Raji (cell line): ENCODE results near the gene MT1A.

ENCODE experiments used
- POLR2A ChIP-seq: IDR thresholded peaks from 2 replicates; pipeline ENCODE4 v1.6.1; 2011; ENCODE audit warnings: low read depth, low read length, control low read depth; ENCODE audit not compliant: insufficient read depth

MT1A gene

GRCh38 chr16:56658327-56658875, 19.9 kb downstream of the MT1A start:
- no peak for TF ChIP-seq POLR2A

GRCh38 chr16:56662357-56663354, 24.2 kb downstream of the MT1A start:
- no peak for TF ChIP-seq POLR2A

- no peak for TF ChIP-seq POLR2A
Observed at GRCh38 chr16:56664506-56664905, 26.0 kb downstream of the MT1A start.

- TF ChIP-seq POLR2A = no peak
Observed at GRCh38 chr16:56667581-56668571, 29.4 kb downstream of the MT1A start, which contains the start of gene MT1G. Gene MT1G (minus strand): TSS chr16:56668065. CDS start chr16:56667993, 72 bp downstream.

- no peak for TF ChIP-seq POLR2A
Observed at GRCh38 chr16:56669005-56669839, 30.8 kb downstream of the MT1A start, which contains the start of gene MT1H. Gene MT1H (plus strand): TSS chr16:56669814. CDS start chr16:56669885, 71 bp downstream.

GRCh38 chr16:56669840-56670619, 31.6 kb downstream of the MT1A start:
- no peak for TF ChIP-seq POLR2A

GRCh38 chr16:56670620-56670934, 32.1 kb downstream of the MT1A start:
- TF ChIP-seq POLR2A = no peak

- no peak for TF ChIP-seq POLR2A
Observed at GRCh38 chr16:56672761-56673536, 34.5 kb downstream of the MT1A start.

GRCh38 chr16:56673921-56674320, 35.5 kb downstream of the MT1A start:
- no peak for TF ChIP-seq POLR2A

GRCh38 chr16:56675685-56676210, 37.3 kb downstream of the MT1A start:
- no peak for TF ChIP-seq POLR2A

- TF ChIP-seq POLR2A = no peak
Observed at GRCh38 chr16:56677474-56677873, 39.0 kb downstream of the MT1A start.

GRCh38 chr16:56679078-56679730, 40.7 kb downstream of the MT1A start:
- no peak for TF ChIP-seq POLR2A
